C4-2B (cell line): Measurements from ENCODE around the gene DRG2.

Source experiments
- H3K27ac ChIP-seq: fragments of 450-650 bp; 2 replicates; pipeline ENCODE4 v1.5.1; 2017
- CTCF ChIP-seq: fragments of 450-650 bp; conservative IDR thresholded peaks from 2 replicates; pipeline ENCODE4 v1.5.1; 2017; ENCODE audit warnings: mild to moderate bottlenecking
- ZFX ChIP-seq: fragments of 450-650 bp; IDR thresholded peaks from 2 replicates; pipeline ENCODE4 v1.6.1; 2017

DRG2 gene

GRCh38 chr17:18076936-18077335, 10.8 kb upstream of the DRG2 start:
- no peak overlapping the region for H3K27ac ChIP-seq
- TF ChIP-seq ZFX (no peak), CTCF (no peak)

- H3K27ac ChIP-seq: no peak overlapping the region
- no peak for TF ChIP-seq ZFX
Observed at GRCh38 chr17:18079543-18079942, 8.2 kb upstream of the DRG2 start.

- no peak for TF ChIP-seq ZFX
- TF ChIP-seq CTCF: no peak
- H3K27ac ChIP-seq: no peak overlapping the region
Observed at GRCh38 chr17:18084256-18084655, 3.5 kb upstream of the DRG2 start.

- no peak overlapping the region for H3K27ac ChIP-seq
- no peak for TF ChIP-seq CTCF
Observed at GRCh38 chr17:18089613-18090012, 1.9 kb downstream of the DRG2 start.

- no peak overlapping the region for H3K27ac ChIP-seq
- no peak for TF ChIP-seq ZFX
- TF ChIP-seq CTCF: no peak; the same call in 1 of the 2 replicates
Observed at GRCh38 chr17:18093616-18094408, 6.1 kb downstream of the DRG2 start.

- no peak overlapping the region for H3K27ac ChIP-seq
- TF ChIP-seq ZFX (no peak), CTCF (no peak)
Observed at GRCh38 chr17:18094409-18094807, 6.7 kb downstream of the DRG2 start.

GRCh38 chr17:18099516-18099915, 11.8 kb downstream of the DRG2 start:
- TF ChIP-seq CTCF (no peak), ZFX (no peak)
- H3K27ac ChIP-seq: no peak overlapping the region

GRCh38 chr17:18100616-18101015, 12.9 kb downstream of the DRG2 start:
- TF ChIP-seq ZFX (no peak), CTCF (no peak)
- H3K27ac ChIP-seq: no peak overlapping the region
